ENCODE measurements around the gene CIRBP. TPM values are rescaled to one million over a fixed set of nuclear protein-coding genes. Genes with fewer than 3 reads are reported as not detected.

CIRBP gene
- total RNA-seq, 3 donors from 2014 or later (not counting 1 experiment from before 2014, with no cell fraction given) = 410 to 454 (median 440) TPM

DNA sequence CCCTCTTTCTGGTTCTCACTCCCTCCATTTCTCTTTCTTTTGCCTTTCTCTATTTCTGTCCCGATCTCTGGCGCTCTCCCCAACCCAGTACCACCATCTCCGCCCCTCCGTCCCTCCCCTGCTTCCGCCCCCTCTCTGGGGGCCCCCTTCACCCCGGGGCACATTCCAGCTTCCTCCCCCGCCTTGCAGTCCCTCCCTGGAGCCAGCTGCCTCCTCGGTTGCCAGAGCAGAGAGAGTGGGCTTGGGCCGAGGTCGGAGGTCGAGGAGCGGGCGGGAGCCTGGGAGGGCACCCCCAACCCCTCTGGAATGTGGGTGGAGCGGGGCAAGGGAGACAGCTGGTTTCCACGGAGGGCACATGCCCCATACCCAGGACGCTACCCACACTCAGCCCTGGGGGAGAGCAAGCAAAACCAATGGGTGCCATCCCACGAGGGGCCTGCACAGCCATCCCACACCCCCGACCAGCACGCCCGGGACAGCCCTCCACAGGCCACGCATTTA lies 6.5 kb upstream of the CIRBP start:
- Mint-ChIP-seq H3K27me3 (ENCODE audit: low read depth in 2 of 2) (no peaks in the 10 kb centered on the region), H3K9me3 (no peaks in the 10 kb centered on the region), H3K4me3 (peak overlapping the region; percentile 74), H3K4me1 (peaks cover 40 to 67% of the 10 kb centered on the region in 2 donors), H3K36me3 (no peaks in the 10 kb centered on the region), H3K27ac (peak overlapping the region; percentile 80 to 100)
- DNase-seq = no peak
- Histone ChIP-seq H3K9me3 (ENCODE audit: control insufficient read depth, insufficient read depth, low read length) (no peaks in the 10 kb centered on the region), H3K4me1 (ENCODE audit: control insufficient read depth, insufficient read depth, low read length) (peaks cover 87% of the 10 kb centered on the region), H3K27ac (ENCODE audit: low read length) (peak overlapping the region; percentile 100), H3K36me3 (ENCODE audit: control insufficient read depth, insufficient read depth, low read length) (peaks cover 8% of the 10 kb centered on the region), H3K4me3 (ENCODE audit: low read length) (peak overlapping the region; percentile 91), H3K27me3 (ENCODE audit: control insufficient read depth, insufficient read depth, low read length) (no peaks in the 10 kb centered on the region)
- intact Hi-C loops (cut with micrococcal nuclease) = no loop called here
- 38% methylated on average over 21 of the region's 21 CpGs for WGBS (ENCODE audit: insufficient coverage)
- no peak for ATAC-seq
- TF ChIP-seq, protein P1, sequence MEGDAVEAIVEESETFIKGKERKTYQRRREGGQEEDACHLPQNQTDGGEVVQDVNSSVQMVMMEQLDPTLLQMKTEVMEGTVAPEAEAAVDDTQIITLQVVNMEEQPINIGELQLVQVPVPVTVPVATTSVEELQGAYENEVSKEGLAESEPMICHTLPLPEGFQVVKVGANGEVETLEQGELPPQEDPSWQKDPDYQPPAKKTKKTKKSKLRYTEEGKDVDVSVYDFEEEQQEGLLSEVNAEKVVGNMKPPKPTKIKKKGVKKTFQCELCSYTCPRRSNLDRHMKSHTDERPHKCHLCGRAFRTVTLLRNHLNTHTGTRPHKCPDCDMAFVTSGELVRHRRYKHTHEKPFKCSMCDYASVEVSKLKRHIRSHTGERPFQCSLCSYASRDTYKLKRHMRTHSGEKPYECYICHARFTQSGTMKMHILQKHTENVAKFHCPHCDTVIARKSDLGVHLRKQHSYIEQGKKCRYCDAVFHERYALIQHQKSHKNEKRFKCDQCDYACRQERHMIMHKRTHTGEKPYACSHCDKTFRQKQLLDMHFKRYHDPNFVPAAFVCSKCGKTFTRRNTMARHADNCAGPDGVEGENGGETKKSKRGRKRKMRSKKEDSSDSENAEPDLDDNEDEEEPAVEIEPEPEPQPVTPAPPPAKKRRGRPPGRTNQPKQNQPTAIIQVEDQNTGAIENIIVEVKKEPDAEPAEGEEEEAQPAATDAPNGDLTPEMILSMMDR (IDR thresholded peaks at IDR 0.05) = no peak

DNA sequence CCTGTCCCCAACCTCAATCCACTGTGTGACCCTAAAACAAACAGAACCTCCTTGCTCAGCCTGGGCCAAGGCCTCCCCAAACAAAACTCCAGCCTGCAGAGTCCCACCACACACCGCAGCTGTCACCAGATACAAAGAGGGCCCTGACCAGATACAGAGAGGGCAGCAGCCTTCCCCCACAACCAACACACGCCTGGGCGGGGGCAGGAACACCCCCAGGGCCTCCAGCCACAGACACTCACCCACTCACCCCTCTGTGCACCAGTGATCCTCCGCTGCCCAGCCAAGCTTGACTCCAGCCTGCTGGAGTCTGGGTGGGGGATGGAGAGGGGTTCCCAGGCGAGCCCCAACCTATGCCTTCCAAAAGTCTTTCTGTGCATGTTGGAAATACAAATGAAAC lies 5.9 kb upstream of the CIRBP start:
- H3K4me3 Mint-ChIP-seq = peak overlapping the region; percentile 74
- intact Hi-C loops (cut with micrococcal nuclease) = no loop called here
- no peaks in the 10 kb centered on the region for H3K27me3 Mint-ChIP-seq (ENCODE audit: low read depth in 2 of 2)
- TF ChIP-seq, protein P1 (IDR thresholded peaks at IDR 0.05) = no peak
- DNase-seq = no peak
- peaks cover 38 to 67% of the 10 kb centered on the region in 2 donors for H3K4me1 Mint-ChIP-seq
- H3K36me3 ChIP-seq (ENCODE audit: control insufficient read depth, insufficient read depth, low read length) = peaks cover 3% of the 10 kb centered on the region
- no peak overlapping the region for H3K4me3 ChIP-seq (ENCODE audit: low read length)
- peaks cover 87% of the 10 kb centered on the region for H3K4me1 ChIP-seq (ENCODE audit: control insufficient read depth, insufficient read depth, low read length)
- no peaks in the 10 kb centered on the region for H3K27me3 ChIP-seq (ENCODE audit: control insufficient read depth, insufficient read depth, low read length)
- H3K9me3 Mint-ChIP-seq = no peaks in the 10 kb centered on the region
- H3K36me3 Mint-ChIP-seq = no peaks in the 10 kb centered on the region
- peak overlapping the region; percentile 100 for H3K27ac ChIP-seq (ENCODE audit: low read length)
- no peaks in the 10 kb centered on the region for H3K9me3 ChIP-seq (ENCODE audit: control insufficient read depth, insufficient read depth, low read length)
- ATAC-seq = no peak
- peak overlapping the region; percentile 80 to 100 for H3K27ac Mint-ChIP-seq
- WGBS (ENCODE audit: insufficient coverage) = 19% methylated on average over 4 of the region's 5 CpGs

DNA sequence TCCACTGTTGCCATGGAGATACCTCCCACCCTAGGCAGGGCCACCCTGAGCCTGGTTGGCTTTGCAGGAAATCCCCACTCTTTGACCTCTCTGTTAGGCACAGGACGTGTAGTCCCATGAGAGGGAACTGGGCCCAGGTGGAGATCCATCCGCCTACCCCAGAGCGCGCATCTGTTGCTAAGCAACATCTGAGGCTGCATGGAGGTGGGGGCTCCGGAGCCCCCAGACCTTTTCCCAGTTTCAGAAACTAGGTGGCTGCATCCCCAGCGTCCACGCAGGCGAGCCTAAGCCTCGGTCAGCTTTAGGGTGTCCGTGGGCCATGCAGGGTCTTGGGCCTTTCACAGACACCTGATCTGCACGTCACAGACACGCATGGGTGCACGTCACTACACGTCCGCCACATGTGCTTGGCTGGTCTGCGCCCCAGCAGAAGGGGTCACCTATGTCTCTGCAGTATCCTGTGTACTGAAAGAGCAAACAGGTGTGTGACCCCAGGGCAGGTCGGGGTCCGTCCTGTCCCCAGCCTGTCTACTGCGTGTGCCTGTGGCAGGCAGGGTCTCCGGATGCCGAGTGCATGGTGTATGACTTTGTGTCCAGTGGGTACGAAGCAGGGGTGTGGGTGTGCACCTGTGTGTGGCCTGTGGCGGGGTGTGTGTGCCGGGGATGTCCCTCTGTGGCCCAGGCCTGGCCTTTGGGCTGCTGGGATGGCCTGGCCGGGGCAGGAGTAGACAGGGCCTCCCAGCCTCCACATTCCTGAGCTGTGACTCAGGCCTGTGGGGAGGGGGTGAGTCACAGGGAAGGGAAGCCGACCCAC lies 4.1 kb upstream of the CIRBP start:
- Mint-ChIP-seq H3K36me3 (no peaks in the 10 kb centered on the region), H3K4me3 (peak overlapping the region; percentile 75), H3K4me1 (peaks cover 44 to 62% of the 10 kb centered on the region in 2 donors), H3K27me3 (ENCODE audit: low read depth in 2 of 2) (no peaks in the 10 kb centered on the region), H3K9me3 (no peaks in the 10 kb centered on the region), H3K27ac (peak overlapping the region; percentile 59 to 97)
- intact Hi-C loops (cut with micrococcal nuclease) = no loop called here
- ATAC-seq (no peak), DNase-seq (peak in 1 of 2 donors; percentile 41)
- Histone ChIP-seq H3K36me3 (ENCODE audit: control insufficient read depth, insufficient read depth, low read length) (peaks cover under 1% of the 10 kb centered on the region), H3K9me3 (ENCODE audit: control insufficient read depth, insufficient read depth, low read length) (no peaks in the 10 kb centered on the region), H3K27me3 (ENCODE audit: control insufficient read depth, insufficient read depth, low read length) (no peaks in the 10 kb centered on the region), H3K4me1 (ENCODE audit: control insufficient read depth, insufficient read depth, low read length) (peaks cover 80% of the 10 kb centered on the region), H3K27ac (ENCODE audit: low read length) (peak overlapping the region; percentile 70), H3K4me3 (ENCODE audit: low read length) (no peak overlapping the region)
- TF ChIP-seq, protein P1 (IDR thresholded peaks at IDR 0.05) = no peak
- WGBS (ENCODE audit: insufficient coverage) = 77% methylated on average over 26 of the region's 26 CpGs
